Central memory CD8-positive, alpha-beta T cell (primary cell): Measurements from ENCODE around the gene ZNF664.

Experiments used
- ATAC-seq: fragments of 150-1000 bp; cut with Tn5 transposase; replicated peaks from 2 replicates; pipeline ENCODE4 v1.10.0; 2022; ENCODE audit warnings: mild to moderate bottlenecking, moderate FRiP score, moderate number of reproducible peaks; ENCODE audit not compliant: poor library complexity, severe bottlenecking; ENCODE audit errors: extremely low read depth
- DNase-seq, 2 donors: peaks; one replicate each; pipeline ENCODE4 v3.0.0; 2021; ENCODE audit warnings: low spot score in 2 of 2
- H3K27ac Mint-ChIP-seq: one replicate; pipeline ENCODE4 v1.8.0; 2022; ENCODE audit warnings: low read depth, mild to moderate bottlenecking, moderate library complexity, mixed read lengths
- H3K27me3 Mint-ChIP-seq: one replicate; pipeline ENCODE4 v1.8.0; 2022; ENCODE audit warnings: mixed read lengths
- H3K36me3 Mint-ChIP-seq: one replicate; pipeline ENCODE4 v1.8.0; 2022; ENCODE audit warnings: mild to moderate bottlenecking, moderate library complexity, mixed read lengths; ENCODE audit not compliant: insufficient read depth
- H3K4me1 Mint-ChIP-seq: one replicate; pipeline ENCODE4 v1.8.0; 2022; ENCODE audit warnings: mixed read lengths
- H3K4me3 Mint-ChIP-seq: one replicate; pipeline ENCODE4 v1.8.0; 2022; ENCODE audit warnings: mild to moderate bottlenecking, moderate library complexity, mixed read lengths
- H3K9me3 Mint-ChIP-seq: one replicate; pipeline ENCODE4 v1.8.0; 2022; ENCODE audit warnings: mixed read lengths

The ZNF664 gene

DNA sequence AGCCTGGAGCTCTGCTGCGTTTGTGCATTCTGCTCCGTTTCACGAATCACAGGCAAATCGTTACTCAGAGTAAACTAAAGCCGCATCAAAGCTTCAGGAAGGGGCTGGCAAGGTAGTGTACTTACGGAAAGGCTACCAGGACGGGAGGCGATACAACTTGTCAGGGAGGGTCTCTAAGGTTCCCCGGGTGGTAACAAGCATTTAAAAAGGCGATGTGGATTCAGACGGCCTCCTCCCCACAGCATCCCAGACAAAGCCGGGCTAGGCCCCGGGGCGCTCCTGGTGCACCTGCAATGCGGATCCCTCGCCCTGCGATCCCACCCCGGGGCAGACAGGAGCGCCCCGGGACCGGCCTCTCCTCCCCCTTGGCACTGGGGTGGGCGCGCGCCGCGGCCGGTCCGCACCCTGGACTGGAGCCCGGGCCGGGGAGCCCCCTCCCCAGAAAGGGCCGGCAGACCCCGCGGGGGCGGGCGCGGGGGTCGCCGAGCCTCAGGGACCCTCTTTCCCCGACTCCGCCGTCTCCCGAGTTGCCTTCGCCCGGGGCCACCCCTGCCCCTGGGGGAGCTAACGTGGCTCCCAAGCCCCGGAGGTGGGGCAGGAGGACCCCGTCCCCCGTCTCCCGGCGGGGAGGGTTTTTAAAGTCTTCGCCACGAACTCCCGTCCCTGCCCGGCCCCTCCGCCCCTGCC, 1.1 kb upstream of the ZNF664 start:
- H3K9me3 Mint-ChIP-seq, result no peaks in the 10 kb centered on the region
- no peaks in the 10 kb centered on the region for H3K27me3 Mint-ChIP-seq
- peak overlapping the region; percentile 97 for H3K4me3 Mint-ChIP-seq
- peaks cover 35% of the 10 kb centered on the region for H3K4me1 Mint-ChIP-seq
- H3K27ac Mint-ChIP-seq, result peak overlapping the region; percentile 87
- DNase-seq (peak; percentile 18 to 22), ATAC-seq (peak; percentile 0)
- peaks cover 13% of the 10 kb centered on the region for H3K36me3 Mint-ChIP-seq

DNA sequence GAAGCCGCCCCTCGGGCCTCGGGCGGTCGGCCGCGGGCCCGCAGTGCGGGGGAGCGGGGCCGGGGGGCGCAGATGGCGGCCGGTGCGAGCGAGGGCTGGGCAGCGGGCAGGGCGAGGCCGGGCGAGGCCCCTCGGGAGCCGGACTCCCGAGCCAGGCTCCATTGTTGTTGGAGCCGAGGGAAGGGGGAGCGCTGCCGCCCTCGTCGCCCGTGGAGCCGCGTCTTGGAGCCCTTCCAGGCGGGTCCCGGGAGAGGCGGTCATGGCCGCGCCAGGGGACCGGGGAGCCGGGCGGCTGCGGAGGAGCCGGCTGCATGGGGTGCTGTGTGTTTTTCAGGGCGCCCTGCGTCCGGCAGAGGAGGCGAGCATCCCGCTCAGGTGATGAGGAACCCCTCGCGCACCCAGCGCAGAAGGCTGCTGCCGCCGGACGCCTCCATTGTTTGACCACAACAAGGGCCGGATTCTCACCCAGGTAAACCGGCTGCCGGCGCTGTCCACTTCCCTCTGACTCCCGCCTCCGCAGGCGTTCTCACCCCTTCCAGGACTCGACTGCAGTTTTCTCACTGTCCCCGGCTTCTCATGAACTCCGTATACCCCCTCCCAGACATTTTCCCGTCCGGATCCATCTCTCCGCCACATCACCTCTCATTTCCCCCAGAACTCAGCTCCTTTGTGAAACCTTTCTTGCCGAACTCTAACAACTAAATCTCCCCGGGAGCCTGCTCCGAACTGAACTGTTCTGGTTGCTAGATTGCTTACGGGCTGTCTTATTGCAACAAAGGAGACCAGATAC, 732 bp downstream of the ZNF664 start:
- DNase-seq (no peak), ATAC-seq (no peak)
- peak overlapping the region; percentile 96 for H3K27ac Mint-ChIP-seq
- peaks cover 14% of the 10 kb centered on the region for H3K36me3 Mint-ChIP-seq
- no peaks in the 10 kb centered on the region for H3K27me3 Mint-ChIP-seq
- H3K4me1 Mint-ChIP-seq, result peaks cover 33% of the 10 kb centered on the region
- H3K9me3 Mint-ChIP-seq, result no peaks in the 10 kb centered on the region
- peak overlapping the region; percentile 97 for H3K4me3 Mint-ChIP-seq

DNA sequence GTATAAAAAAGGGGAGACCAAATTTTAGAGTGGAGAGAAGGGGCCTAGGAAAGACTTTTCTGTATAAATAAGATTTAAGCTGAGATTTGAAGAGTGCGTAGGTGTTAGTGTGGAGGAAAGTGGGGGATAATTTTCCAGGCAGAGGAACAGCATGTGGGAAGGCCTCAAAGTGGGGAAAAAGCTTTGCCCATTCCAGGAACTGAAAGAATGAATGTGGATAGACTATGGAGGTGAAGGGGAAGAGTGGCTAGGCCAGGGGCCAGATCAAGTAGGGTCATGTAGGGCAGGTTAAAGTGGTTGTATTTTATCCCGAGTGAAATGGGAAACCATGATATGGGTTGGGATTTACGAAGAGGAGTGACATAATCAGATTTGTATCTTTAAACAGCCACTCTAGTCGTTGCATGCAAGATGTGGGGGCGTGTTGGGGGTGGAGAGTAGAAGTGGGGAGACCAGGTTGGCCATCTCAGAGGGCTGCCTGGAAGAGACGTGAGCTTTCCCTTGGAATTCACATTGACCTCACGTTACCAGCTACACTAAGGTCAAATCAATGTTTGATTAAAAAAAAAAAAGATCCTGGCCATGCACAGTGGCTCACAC, 3.3 kb downstream of the ZNF664 start:
- Mint-ChIP-seq H3K4me3 (no peak overlapping the region), H3K27me3 (no peaks in the 10 kb centered on the region), H3K36me3 (peaks cover 15% of the 10 kb centered on the region), H3K4me1 (peaks cover 35% of the 10 kb centered on the region), H3K9me3 (no peaks in the 10 kb centered on the region), H3K27ac (peak overlapping the region; percentile 63)
- ATAC-seq (no peak), DNase-seq (no peak)

DNA sequence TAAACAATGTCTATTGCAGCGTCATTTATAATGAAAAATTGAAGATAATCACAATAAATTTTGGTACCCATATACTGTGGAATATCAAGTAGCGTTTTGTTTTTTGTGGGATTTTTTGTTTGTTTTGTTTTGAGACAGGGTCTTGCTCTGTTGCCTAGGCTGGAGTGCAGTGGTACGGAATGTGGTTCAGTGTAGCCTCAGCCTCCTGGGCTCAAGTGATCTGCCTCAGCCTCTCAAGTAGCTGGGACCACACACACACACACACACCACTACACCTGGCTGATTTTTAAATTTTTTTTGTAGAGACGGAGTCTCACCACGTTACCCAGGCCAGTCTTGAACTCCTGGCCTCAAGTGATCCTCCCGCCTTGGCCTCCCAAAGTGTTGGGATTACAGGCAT, 6.6 kb downstream of the ZNF664 start:
- ATAC-seq, result no peak

DNA sequence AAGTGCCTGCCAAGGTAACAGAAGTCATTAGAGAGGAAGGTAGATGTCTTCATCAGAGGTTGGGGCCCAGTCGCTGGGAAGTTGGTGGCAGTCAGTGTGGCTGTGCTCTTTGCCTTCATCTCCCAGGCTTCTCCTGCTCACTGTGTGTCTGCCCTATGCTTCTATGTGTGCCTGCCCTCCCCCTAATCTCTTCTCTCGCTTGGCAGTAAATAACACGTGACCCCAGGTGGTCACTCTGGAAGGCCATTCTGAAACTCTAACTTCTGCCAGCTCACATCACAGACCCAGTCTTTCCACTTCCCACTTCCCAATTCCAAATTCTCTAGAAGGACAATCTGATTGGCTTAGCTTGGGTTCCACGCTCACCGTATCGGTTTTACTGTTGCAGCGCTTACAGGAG, 9.3 kb downstream of the ZNF664 start:
- no peak overlapping the region for H3K27ac Mint-ChIP-seq

More for the DNA sequence above, 6.6 kb downstream of the ZNF664 start:
- no peaks in the 10 kb centered on the region for H3K27me3 Mint-ChIP-seq
- H3K9me3 Mint-ChIP-seq, result no peaks in the 10 kb centered on the region
- no peak for DNase-seq
- H3K4me1 Mint-ChIP-seq, result peaks cover 45% of the 10 kb centered on the region
- H3K4me3 Mint-ChIP-seq, result no peak overlapping the region
- peaks cover 5% of the 10 kb centered on the region for H3K36me3 Mint-ChIP-seq
- H3K27ac Mint-ChIP-seq, result no peak overlapping the region

DNA sequence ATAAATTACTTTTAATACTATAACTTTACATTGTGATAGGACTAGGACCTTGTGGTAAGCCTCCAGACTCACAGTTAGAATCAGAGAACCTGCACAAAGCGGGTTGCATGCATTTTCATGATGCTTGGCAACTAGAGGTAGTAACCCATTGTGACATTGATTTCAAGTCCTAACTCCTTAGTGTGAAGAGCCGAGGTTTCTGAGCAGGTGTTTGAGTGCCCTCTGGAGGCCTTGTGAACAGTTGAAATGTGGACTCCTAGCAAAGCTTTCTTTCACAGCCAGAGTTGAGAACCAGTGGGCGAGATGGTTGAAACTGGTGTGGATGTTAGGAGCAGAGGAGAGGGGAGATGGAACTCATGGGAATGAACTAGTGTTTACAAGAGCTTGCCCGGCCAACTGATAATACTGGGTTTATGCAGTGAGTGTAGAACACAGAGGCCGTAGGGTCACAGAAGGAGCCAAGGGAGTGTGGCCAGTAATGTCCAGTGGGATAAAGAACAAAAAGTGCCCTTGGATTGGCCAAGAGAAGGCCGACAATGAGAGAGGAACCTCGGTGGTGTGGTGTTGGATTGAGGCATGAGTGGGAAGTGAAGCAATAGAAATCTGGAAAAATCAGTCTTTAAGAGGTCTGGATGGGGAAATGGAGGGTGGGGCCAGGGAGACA, 10.9 kb downstream of the ZNF664 start:
- peak overlapping the region; percentile 11 for H3K27ac Mint-ChIP-seq
- H3K27me3 Mint-ChIP-seq, result no peaks in the 10 kb centered on the region
- DNase-seq (peak in 1 of 2 donors; percentile 26), ATAC-seq (peak; percentile 65)
- H3K9me3 Mint-ChIP-seq, result no peaks in the 10 kb centered on the region
- H3K4me3 Mint-ChIP-seq, result no peak overlapping the region
- peaks cover 51% of the 10 kb centered on the region for H3K4me1 Mint-ChIP-seq
- peaks cover 12% of the 10 kb centered on the region for H3K36me3 Mint-ChIP-seq

More for the DNA sequence above, 9.3 kb downstream of the ZNF664 start:
- DNase-seq (no peak), ATAC-seq (no peak)
- no peaks in the 10 kb centered on the region for H3K27me3 Mint-ChIP-seq
- H3K4me3 Mint-ChIP-seq, result no peak overlapping the region
- peaks cover 45% of the 10 kb centered on the region for H3K4me1 Mint-ChIP-seq
- no peaks in the 10 kb centered on the region for H3K9me3 Mint-ChIP-seq
- H3K36me3 Mint-ChIP-seq, result peaks cover 3% of the 10 kb centered on the region

DNA sequence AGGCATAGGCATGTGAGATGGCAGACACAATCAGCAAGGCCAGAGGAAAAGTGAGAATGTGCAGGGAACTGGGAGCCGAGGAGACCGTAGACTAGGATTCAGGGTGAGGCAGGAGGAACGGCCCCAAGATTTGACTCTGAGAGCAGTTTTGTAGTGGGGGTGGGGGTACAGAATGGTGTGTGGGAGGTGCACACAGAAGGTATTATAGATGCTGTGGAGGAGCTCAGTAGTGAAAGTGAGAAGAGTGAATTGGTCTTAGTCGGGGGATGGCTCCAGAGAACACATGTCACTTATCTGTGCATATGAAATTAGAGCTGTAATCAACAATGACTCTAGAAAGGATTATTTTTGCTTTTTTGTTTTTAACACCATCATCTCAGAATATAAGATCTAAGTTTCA, 11.9 kb downstream of the ZNF664 start:
- Mint-ChIP-seq H3K4me3 (no peak overlapping the region), H3K4me1 (peaks cover 58% of the 10 kb centered on the region), H3K9me3 (no peaks in the 10 kb centered on the region), H3K27ac (peak overlapping the region; percentile 11), H3K36me3 (peaks cover 14% of the 10 kb centered on the region), H3K27me3 (no peaks in the 10 kb centered on the region)
- DNase-seq (no peak), ATAC-seq (no peak)

DNA sequence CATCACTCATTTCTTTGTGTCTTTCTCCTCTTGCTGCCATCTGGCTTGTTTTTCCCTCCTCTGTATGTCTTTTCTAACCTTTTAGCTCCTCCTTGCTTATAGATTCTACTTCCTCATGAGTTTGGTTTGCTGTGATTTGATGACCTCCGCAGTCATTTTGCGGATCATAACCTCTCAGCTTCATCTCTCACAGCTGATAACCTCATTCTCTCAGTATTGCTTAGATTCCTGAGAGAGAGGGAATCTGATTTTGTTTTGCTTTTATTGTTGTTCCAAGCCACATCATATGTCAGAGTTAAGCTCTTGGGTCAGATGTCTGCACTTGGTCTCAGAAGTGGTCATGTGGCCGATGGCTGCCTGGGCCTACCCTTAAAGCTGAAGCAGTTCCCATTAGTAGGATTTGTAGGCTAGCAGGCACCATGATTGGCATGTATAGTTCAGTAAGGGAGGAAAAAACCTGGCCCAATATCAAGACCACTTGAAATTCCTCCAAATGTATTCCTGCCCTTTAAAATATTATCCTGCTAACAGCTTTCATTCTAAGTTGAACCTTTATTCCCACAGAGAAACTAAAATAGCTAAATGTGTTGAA, 13.5 kb downstream of the ZNF664 start:
- Mint-ChIP-seq H3K4me3 (no peak overlapping the region), H3K4me1 (peaks cover 66% of the 10 kb centered on the region), H3K36me3 (peaks cover 19% of the 10 kb centered on the region), H3K27me3 (no peaks in the 10 kb centered on the region), H3K27ac (no peak overlapping the region), H3K9me3 (no peaks in the 10 kb centered on the region)
- DNase-seq, result no peak
- ATAC-seq, result no peak

DNA sequence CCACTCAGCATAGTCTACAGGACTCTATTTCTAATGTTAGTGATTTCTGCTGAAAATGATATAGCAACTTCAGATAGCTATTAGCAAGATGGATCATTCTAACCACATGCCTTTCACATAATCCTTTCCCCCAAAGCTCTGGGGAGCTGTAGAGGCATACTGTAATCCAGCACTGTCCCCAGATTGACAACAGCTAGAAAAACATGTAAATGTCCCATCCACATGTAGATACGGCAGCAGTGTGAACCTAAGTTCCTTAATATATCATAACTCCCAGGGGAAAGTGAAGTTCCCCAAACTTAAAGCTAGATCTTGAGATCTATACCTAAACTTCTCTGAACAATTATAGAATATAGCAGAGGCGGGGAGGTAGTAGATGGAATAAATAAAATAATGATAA, 14.0 kb downstream of the ZNF664 start:
- Mint-ChIP-seq H3K4me1 (peaks cover 63% of the 10 kb centered on the region), H3K36me3 (peaks cover 22% of the 10 kb centered on the region), H3K9me3 (no peaks in the 10 kb centered on the region), H3K27ac (no peak overlapping the region), H3K27me3 (no peaks in the 10 kb centered on the region), H3K4me3 (no peak overlapping the region)
- DNase-seq, result no peak
- no peak for ATAC-seq

DNA sequence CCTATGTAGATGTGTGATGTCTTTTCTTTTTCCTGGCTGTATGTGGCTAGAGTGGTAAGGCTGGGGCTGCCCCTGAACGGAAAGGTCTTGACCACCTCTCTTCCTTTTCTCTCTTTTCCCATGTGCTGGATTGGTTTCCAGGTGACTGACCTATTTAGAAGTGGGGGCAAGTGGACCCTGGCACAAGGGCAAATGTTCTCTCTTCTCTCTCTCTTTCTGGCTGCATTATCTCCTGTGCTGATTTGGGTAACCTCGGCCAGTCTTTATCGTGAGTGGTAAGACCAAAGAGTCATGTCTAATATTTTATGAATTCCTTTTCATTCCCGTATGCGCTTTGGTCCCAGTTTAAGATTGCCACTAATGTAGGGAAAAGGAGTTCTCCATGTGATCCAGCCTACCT, 16.2 kb downstream of the ZNF664 start:
- H3K9me3 Mint-ChIP-seq, result no peaks in the 10 kb centered on the region
- ATAC-seq (no peak), DNase-seq (no peak)
- no peak overlapping the region for H3K27ac Mint-ChIP-seq
- no peaks in the 10 kb centered on the region for H3K27me3 Mint-ChIP-seq
- peaks cover 22% of the 10 kb centered on the region for H3K36me3 Mint-ChIP-seq
- H3K4me1 Mint-ChIP-seq, result peaks cover 56% of the 10 kb centered on the region
- no peak overlapping the region for H3K4me3 Mint-ChIP-seq

DNA sequence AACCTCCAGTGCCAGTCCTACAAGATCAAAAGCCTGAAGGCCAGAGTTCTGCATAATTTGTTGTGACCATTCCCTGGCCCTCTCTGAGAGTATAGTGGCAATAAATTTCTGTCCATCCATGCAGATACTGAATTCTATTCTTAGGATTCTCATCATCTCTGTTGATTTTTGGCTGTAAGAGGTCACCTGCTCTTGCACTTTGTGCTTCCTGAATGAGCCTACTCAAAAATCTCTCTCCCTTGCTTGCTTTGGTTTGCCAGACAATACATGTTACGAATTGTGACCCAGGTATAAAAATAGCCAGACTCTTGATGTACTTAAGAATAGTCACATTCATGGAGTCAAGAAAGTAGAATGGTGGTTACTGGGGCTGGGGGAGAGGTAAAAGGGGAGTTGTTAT, 16.7 kb downstream of the ZNF664 start:
- Mint-ChIP-seq H3K27me3 (no peaks in the 10 kb centered on the region), H3K36me3 (peaks cover 22% of the 10 kb centered on the region), H3K9me3 (no peaks in the 10 kb centered on the region), H3K4me3 (no peak overlapping the region), H3K4me1 (peaks cover 55% of the 10 kb centered on the region), H3K27ac (no peak overlapping the region)
- ATAC-seq (no peak), DNase-seq (no peak)

DNA sequence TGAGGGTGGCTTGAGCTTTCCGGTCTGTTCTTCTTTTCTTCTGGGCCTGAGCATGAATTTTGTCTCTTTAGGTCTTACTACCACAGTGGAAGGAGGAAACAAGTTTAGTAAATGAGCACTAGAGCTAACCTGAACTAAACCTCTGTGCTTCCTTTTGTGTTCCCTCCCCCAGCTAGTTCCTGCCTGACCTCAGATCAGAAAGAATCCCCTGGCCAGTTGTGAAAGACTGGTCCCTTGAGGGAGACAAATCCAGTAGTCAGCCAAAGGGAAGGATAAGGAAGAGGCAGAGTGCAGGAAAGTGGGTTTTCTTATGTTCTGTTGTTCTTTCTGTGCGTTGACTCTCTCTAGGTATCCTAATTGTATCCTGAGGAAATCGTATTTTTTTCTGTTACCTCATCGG, 17.5 kb downstream of the ZNF664 start:
- Mint-ChIP-seq H3K4me1 (peaks cover 59% of the 10 kb centered on the region), H3K36me3 (peaks cover 24% of the 10 kb centered on the region), H3K9me3 (no peaks in the 10 kb centered on the region), H3K27me3 (no peaks in the 10 kb centered on the region), H3K4me3 (no peak overlapping the region), H3K27ac (no peak overlapping the region)
- no peak for ATAC-seq
- no peak for DNase-seq
